Panc1 (cell line): ENCODE results near the gene CCND2.

Source experiments
- CTCF ChIP-seq: fragments of 450-650 bp; IDR thresholded peaks from 2 replicates; pipeline ENCODE4 v1.5.1; 2017; ENCODE audit warnings: mild to moderate bottlenecking
- REST ChIP-seq, 2 experiments: IDR thresholded peaks; 2 replicates each; pipeline ENCODE4 v1.6.1; 2011 to 2012; ENCODE audit warnings: low read depth in 2 of 2, control low read depth in 1 of 2, low read length in 1 of 2, mild to moderate bottlenecking in 1 of 2, moderate library complexity in 1 of 2; ENCODE audit not compliant: insufficient read depth in 1 of 2

GRCh38 chr12:4246116-4246515, 27.4 kb upstream of the CCND2 start:
- no peak for TF ChIP-seq CTCF
- no peak for TF ChIP-seq REST (IDR thresholded peaks at IDR 0.05; ENCODE audit: insufficient read depth in 1 of 2, low read depth in 2 of 2, low read length in 1 of 2)
